ENCODE results near the gene CADM4.
A peak's percentile ranks its signal among the peaks of the same experiment; 100 is the strongest.

Gene CADM4

GRCh38 chr19:43674596-43674995 is 34.9 kb upstream of the CADM4 start:
- in situ Hi-C loops (cut with HindIII; ENCODE audit: low pct_unique_long_range_greater_than_20kb, low sequenced_read_pairs), result no loop called here
- no peak for DNase-seq (ENCODE audit: low read depth in 1 of 2, low spot score in 1 of 2)
- TF ChIP-seq JUND (IDR thresholded peaks at IDR 0.05; ENCODE audit: low read depth), result no peak

- no peak for DNase-seq (ENCODE audit: low read depth in 1 of 2, low spot score in 1 of 2)
- in situ Hi-C loops (cut with HindIII; ENCODE audit: low pct_unique_long_range_greater_than_20kb, low sequenced_read_pairs), result no loop called here
- TF ChIP-seq JUND (IDR thresholded peaks at IDR 0.05; ENCODE audit: low read depth), result no peak
Observed at GRCh38 chr19:43674183-43674582, 34.5 kb upstream of the CADM4 start.

GRCh38 chr19:43673637-43674036 is 34.0 kb upstream of the CADM4 start:
- no peak for DNase-seq (ENCODE audit: low read depth in 1 of 2, low spot score in 1 of 2)
- in situ Hi-C loops (cut with HindIII; ENCODE audit: low pct_unique_long_range_greater_than_20kb, low sequenced_read_pairs), result no loop called here
- no peak for TF ChIP-seq JUND (IDR thresholded peaks at IDR 0.05; ENCODE audit: low read depth)

GRCh38 chr19:43672061-43672679 is 32.5 kb upstream of the CADM4 start:
- no peak for DNase-seq (ENCODE audit: low read depth in 1 of 2, low spot score in 1 of 2)
- TF ChIP-seq JUND (IDR thresholded peaks at IDR 0.05; ENCODE audit: low read depth), result no peak
- in situ Hi-C loops (cut with HindIII; ENCODE audit: low pct_unique_long_range_greater_than_20kb, low sequenced_read_pairs), result no loop called here

DNA sequence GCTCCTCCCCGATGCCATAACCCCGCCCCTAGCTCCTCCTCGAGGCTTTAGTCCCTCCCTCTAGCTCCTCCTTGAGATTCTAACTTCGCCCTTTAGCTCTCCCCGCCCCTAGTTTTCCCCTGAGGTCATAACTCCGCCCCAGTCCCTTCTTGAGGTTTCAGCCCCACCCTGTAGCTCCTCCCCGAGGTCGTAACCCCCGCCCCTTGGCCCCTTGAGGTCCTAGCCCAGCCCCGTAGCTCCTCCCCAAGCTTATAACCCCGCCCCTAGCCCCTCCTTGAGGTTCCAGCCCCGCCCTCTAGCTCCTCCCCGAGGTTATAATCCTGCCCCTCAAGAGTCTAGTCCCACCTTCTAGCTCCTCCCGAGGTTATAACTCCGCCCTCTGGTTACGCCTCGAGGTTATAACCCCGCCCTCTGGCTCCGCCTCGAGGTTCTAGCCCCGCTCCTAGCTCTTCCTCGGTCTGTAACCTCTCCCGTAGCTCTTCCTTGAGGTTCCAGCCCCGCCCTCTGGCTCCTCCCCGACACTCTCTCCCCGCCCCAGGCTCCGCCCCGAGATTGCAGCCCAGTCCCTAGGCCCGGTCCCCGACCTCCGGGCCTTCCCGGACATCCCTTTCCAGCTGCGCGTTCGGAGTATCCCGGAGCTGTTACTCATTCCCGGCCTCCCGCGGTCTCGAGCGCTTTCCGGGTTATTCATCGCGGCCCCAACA is 28.9 kb upstream of the CADM4 start:
- no peak for TF ChIP-seq JUND (IDR thresholded peaks at IDR 0.05; ENCODE audit: low read depth)
- in situ Hi-C loops (cut with HindIII; ENCODE audit: low pct_unique_long_range_greater_than_20kb, low sequenced_read_pairs), result no loop called here
- DNase-seq (ENCODE audit: low read depth in 1 of 2, low spot score in 1 of 2), result peak; percentile 91 to 99

DNA sequence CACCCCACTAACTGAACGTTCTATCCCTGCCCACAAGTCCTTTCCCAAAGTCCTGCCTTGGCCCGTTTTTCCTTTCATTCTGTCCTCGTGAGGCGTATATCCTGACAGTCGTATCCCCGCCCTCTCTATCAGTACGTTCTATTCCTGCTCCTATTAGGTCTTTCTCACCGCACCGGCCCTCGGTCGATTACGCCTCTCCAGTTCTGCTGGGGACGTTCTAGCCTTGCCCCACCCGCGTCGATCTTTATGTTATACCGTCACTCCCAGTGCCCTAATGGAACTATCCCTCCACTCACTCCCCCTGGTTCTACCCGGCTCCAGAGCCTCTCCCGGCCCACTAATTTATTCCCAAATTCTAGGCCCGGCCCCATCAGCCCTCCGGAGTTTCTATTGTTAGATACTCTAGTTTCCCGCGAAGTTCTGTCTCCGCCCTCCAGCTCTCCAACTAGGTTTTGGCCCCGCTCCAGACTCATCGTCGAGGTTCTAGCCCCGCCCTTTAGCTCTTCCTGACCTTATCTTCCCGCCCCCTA is 28.3 kb upstream of the CADM4 start:
- DNase-seq (ENCODE audit: low read depth in 1 of 2, low spot score in 1 of 2), result no peak
- TF ChIP-seq JUND (IDR thresholded peaks at IDR 0.05; ENCODE audit: low read depth), result no peak
- in situ Hi-C loops (cut with HindIII; ENCODE audit: low pct_unique_long_range_greater_than_20kb, low sequenced_read_pairs), result no loop called here

DNA sequence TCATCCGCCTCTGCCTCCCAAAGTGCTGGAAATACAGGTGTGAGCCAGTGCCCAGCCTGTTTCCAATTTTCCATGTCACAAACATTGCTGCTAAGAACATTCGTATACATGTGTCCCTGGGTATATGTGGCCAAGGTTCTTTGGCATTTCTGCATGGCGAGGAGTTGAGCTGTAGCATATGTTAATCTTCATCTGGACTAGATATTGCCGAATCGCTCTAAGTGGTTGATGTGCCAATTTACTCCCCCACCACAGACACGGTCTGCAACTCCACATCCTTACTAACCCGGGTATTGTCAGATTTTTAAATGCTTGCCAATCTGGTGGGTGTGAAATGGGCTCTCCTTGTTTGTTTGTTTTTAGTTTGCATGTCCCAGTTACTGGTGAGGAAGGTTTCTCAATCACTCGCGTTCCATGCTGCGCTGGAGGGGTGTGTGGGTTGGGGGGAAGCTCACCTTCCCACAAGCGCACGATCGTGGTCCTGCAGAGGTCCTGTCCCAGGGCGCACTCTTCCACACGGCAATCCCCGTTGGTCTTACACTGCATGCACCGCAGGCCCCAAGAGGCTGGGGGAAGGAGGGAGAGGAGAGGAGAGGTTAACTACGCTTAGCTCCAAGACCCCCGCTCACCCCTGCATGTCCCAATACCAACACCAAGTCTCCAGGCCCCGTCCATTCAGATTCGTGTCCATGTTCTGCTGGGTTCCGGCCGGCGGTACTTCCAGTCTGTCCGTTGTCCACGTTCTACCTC is 27.7 kb upstream of the CADM4 start:
- no peak for DNase-seq (ENCODE audit: low read depth in 1 of 2, low spot score in 1 of 2)
- in situ Hi-C loops (cut with HindIII; ENCODE audit: low pct_unique_long_range_greater_than_20kb, low sequenced_read_pairs), result no loop called here
- TF ChIP-seq JUND (IDR thresholded peaks at IDR 0.05; ENCODE audit: low read depth), result no peak

DNA sequence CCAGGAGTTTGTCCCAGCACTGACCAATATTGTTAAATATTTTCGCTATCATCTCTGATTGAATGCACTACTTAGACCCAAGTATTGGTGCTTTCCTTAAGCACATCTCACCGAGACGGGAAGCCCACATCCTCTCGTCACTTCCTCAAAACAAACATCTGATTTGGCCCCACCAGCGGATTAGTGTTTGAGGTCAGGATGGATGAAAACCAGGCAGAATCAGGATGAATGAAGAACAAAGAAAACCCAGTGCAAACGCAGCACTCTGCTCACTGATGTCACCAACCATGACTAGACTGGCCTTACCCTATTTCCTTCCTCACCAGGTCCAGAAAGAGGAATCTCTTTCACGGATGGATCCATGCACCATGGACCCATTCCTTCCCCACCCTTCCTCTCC is 24.4 kb upstream of the CADM4 start:
- TF ChIP-seq JUND (IDR thresholded peaks at IDR 0.05; ENCODE audit: low read depth), result no peak
- in situ Hi-C loops (cut with HindIII; ENCODE audit: low pct_unique_long_range_greater_than_20kb, low sequenced_read_pairs), result no loop called here
- DNase-seq (ENCODE audit: low read depth in 1 of 2, low spot score in 1 of 2), result no peak

DNA sequence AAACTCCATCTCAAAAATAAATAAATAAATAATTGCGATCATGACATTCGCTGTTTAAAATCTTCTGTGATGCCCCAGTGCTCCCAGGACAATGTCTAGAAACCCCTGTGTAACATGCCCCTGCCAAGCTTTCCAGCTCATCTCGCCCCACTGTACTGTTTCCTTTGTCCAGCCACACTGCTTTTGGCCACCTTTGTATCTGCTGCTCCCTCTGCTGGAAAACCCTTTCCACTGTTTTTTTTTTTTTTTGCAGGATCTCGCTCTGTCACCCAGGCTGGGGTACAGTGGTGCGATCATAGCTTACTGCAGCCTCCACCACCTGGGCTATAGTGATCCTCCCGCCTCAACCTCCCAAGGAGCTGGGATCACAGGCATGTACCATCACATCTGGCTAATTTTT is 22.8 kb upstream of the CADM4 start:
- peak; percentile 39 to 60 for DNase-seq (ENCODE audit: low read depth in 1 of 2, low spot score in 1 of 2)
- in situ Hi-C loops (cut with HindIII; ENCODE audit: low pct_unique_long_range_greater_than_20kb, low sequenced_read_pairs), result no loop called here
- no peak for TF ChIP-seq JUND (IDR thresholded peaks at IDR 0.05; ENCODE audit: low read depth)

DNA sequence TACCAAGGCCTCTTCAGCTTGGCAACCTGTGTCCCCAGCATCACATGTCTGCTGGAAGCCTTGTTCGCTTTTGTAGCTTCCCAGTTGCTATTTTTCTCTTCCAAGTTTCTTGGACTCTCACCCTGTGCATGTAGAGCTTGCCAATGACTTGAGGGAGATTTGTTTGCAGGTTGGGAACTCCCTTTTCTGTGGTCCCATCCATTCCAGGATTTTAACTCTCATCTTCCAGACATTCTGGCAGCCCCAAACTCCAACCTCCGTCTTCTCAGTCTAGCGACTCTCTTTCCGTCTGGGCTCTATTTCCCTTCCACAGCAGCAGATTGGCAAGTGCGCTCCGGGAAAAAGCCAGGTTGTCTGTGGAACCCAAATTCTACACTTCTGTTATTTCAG is 21.3 kb upstream of the CADM4 start:
- DNase-seq (ENCODE audit: low read depth in 1 of 2, low spot score in 1 of 2), result no peak
- no peak for TF ChIP-seq JUND (IDR thresholded peaks at IDR 0.05; ENCODE audit: low read depth)
- in situ Hi-C loops (cut with HindIII; ENCODE audit: low pct_unique_long_range_greater_than_20kb, low sequenced_read_pairs), result no loop called here

- TF ChIP-seq JUND (IDR thresholded peaks at IDR 0.05; ENCODE audit: low read depth), result no peak
Observed at GRCh38 chr19:43660301-43660970, 20.8 kb upstream of the CADM4 start.

DNA sequence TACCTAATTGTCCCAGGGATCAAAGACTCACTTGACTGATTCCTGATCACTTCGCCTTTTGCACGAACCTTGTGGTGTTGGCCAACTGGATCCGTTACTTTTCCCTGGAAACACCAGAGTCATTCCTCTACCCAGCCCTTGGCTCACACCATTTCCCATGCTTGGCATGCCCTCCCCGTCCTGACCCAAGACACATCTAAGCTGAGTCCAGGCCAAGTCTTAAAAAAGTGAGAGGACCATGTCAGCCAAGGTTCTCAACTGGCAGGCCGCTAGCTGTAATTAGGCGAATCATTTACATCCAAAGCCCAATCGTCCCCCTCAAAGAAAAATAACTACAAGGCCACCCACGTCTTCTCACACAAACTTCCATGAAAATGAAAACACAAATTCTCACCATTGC is 18.8 kb upstream of the CADM4 start:
- DNase-seq (ENCODE audit: low read depth in 1 of 2, low spot score in 1 of 2), result no peak
- TF ChIP-seq JUND (IDR thresholded peaks at IDR 0.05; ENCODE audit: low read depth), result no peak
- in situ Hi-C loops (cut with HindIII; ENCODE audit: low pct_unique_long_range_greater_than_20kb, low sequenced_read_pairs), result no loop called here

More at GRCh38 chr19:43660301-43660970, 20.8 kb upstream of the CADM4 start:
- DNase-seq (ENCODE audit: low read depth in 1 of 2, low spot score in 1 of 2), result no peak
- in situ Hi-C loops (cut with HindIII; ENCODE audit: low pct_unique_long_range_greater_than_20kb, low sequenced_read_pairs), result no loop called here
